ENCODE data around the gene MOCOS. TPM values are rescaled to one million over a fixed set of nuclear protein-coding genes. Genes with fewer than 3 reads are reported as not detected.

The MOCOS gene
- total and polyA plus RNA-seq, 4 donors = 1.9 to 27.0 (median 17.0) TPM

GRCh38 chr18:36188916-36189315 lies 1.6 kb downstream of the MOCOS start:
- TF ChIP-seq GABPA (IDR thresholded peaks at IDR 0.05 in 1 of 2, conservative IDR thresholded peaks at IDR 0.05 in 1 of 2) (no peak), EGR1 (IDR thresholded peaks at IDR 0.05; ENCODE audit: low read depth in 2 of 2) (no peak), FOXA1 (IDR thresholded peaks at IDR 0.05) (no peak), RAD21 (IDR thresholded peaks at IDR 0.05) (no peak), YY1 (IDR thresholded peaks at IDR 0.05) (no peak), NR2F2 (IDR thresholded peaks at IDR 0.05) (no peak), FOXA2 (IDR thresholded peaks at IDR 0.05) (no peak), ZBTB33 (IDR thresholded peaks at IDR 0.05) (no peak), TAF1 (conservative IDR thresholded peaks at IDR 0.05) (no peak), HNF4G (IDR thresholded peaks at IDR 0.05) (no peak), SP1 (IDR thresholded peaks at IDR 0.05) (no peak)
- TF ChIP-seq, protein P1, sequence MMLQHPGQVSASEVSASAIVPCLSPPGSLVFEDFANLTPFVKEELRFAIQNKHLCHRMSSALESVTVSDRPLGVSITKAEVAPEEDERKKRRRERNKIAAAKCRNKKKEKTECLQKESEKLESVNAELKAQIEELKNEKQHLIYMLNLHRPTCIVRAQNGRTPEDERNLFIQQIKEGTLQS (IDR thresholded peaks at IDR 0.05) = no peak
- H3K4me1 ChIP-seq (ENCODE audit: control insufficient read depth in 4 of 4, insufficient read depth in 4 of 4, low read length in 3 of 4) = peaks cover 4 to 21% (median 12%) of the 10 kb centered on the region in 4 donors
- H3K27ac ChIP-seq (ENCODE audit: low read depth in 1 of 2, low read length in 2 of 2) = peak overlapping the region; percentile 91 to 94
- H3K36me3 ChIP-seq (ENCODE audit: control insufficient read depth in 4 of 4, insufficient read depth in 3 of 4, low read depth in 1 of 4, low read length in 3 of 4) = peaks cover 0 to 3% (median 0%) of the 10 kb centered on the region in 4 donors
- whole genome bisulfite sequencing = 82% methylated on average over 3 of the region's 3 CpGs
- no peaks in the 10 kb centered on the region for H3K27me3 ChIP-seq (ENCODE audit: control insufficient read depth in 4 of 4, insufficient read depth in 4 of 4, low read length in 3 of 4)
- H3K9ac ChIP-seq (ENCODE audit: low read depth in 1 of 2, low read length in 2 of 2) = peak overlapping the region in 1 of 2 donors; percentile 61
- no peak for DNase-seq (ENCODE audit: low spot score)
- H3K4me3 ChIP-seq (ENCODE audit: low read depth in 1 of 3, low read length in 3 of 3) = peak overlapping the region in 2 of 3 donors; percentile 56 to 82
- H3K9me3 ChIP-seq (ENCODE audit: control insufficient read depth in 4 of 4, low read length in 3 of 4) = no peaks in the 10 kb centered on the region

DNA sequence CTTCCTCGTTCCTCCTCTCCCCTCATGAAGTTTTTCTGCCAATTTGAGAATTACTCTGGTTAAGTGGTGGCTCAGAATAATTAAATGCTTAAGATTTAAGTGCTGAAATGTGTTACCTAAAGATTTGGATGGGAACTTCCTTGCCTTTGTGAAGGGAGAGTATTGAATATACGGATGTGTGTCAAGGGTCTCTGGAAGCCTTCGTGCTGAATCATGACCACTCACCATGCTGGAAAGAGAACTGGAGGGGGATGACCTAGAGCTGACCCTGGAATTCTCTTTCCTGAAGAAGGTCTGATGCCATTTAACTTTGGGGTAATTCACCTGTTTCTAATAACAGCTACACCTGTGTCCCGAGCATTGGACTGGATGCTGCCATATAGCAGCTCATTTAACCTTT lies 2.2 kb downstream of the MOCOS start:
- TF ChIP-seq SP1 (IDR thresholded peaks at IDR 0.05) (no peak), TAF1 (conservative IDR thresholded peaks at IDR 0.05) (no peak), RAD21 (IDR thresholded peaks at IDR 0.05) (no peak), HNF4A (conservative IDR thresholded peaks at IDR 0.05) (no peak), FOXA1 (IDR thresholded peaks at IDR 0.05) (no peak), NR2F2 (IDR thresholded peaks at IDR 0.05) (no peak), MAX (IDR thresholded peaks at IDR 0.05) (no peak), EGR1 (IDR thresholded peaks at IDR 0.05; ENCODE audit: low read depth in 2 of 2) (no peak), ZBTB33 (IDR thresholded peaks at IDR 0.05) (no peak), GABPA (IDR thresholded peaks at IDR 0.05 in 1 of 2, conservative IDR thresholded peaks at IDR 0.05 in 1 of 2) (no peak), FOXA2 (IDR thresholded peaks at IDR 0.05) (no peak), HNF4G (IDR thresholded peaks at IDR 0.05) (no peak), RXRA (IDR thresholded peaks at IDR 0.05) (no peak), YY1 (IDR thresholded peaks at IDR 0.05) (no peak), JUND (IDR thresholded peaks at IDR 0.05) (no peak)
- TF ChIP-seq, protein P2, sequence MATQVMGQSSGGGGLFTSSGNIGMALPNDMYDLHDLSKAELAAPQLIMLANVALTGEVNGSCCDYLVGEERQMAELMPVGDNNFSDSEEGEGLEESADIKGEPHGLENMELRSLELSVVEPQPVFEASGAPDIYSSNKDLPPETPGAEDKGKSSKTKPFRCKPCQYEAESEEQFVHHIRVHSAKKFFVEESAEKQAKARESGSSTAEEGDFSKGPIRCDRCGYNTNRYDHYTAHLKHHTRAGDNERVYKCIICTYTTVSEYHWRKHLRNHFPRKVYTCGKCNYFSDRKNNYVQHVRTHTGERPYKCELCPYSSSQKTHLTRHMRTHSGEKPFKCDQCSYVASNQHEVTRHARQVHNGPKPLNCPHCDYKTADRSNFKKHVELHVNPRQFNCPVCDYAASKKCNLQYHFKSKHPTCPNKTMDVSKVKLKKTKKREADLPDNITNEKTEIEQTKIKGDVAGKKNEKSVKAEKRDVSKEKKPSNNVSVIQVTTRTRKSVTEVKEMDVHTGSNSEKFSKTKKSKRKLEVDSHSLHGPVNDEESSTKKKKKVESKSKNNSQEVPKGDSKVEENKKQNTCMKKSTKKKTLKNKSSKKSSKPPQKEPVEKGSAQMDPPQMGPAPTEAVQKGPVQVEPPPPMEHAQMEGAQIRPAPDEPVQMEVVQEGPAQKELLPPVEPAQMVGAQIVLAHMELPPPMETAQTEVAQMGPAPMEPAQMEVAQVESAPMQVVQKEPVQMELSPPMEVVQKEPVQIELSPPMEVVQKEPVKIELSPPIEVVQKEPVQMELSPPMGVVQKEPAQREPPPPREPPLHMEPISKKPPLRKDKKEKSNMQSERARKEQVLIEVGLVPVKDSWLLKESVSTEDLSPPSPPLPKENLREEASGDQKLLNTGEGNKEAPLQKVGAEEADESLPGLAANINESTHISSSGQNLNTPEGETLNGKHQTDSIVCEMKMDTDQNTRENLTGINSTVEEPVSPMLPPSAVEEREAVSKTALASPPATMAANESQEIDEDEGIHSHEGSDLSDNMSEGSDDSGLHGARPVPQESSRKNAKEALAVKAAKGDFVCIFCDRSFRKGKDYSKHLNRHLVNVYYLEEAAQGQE (IDR thresholded peaks at IDR 0.05) = no peak
- TF ChIP-seq, protein P1 (IDR thresholded peaks at IDR 0.05) = no peak
- TF ChIP-seq, protein P3, sequence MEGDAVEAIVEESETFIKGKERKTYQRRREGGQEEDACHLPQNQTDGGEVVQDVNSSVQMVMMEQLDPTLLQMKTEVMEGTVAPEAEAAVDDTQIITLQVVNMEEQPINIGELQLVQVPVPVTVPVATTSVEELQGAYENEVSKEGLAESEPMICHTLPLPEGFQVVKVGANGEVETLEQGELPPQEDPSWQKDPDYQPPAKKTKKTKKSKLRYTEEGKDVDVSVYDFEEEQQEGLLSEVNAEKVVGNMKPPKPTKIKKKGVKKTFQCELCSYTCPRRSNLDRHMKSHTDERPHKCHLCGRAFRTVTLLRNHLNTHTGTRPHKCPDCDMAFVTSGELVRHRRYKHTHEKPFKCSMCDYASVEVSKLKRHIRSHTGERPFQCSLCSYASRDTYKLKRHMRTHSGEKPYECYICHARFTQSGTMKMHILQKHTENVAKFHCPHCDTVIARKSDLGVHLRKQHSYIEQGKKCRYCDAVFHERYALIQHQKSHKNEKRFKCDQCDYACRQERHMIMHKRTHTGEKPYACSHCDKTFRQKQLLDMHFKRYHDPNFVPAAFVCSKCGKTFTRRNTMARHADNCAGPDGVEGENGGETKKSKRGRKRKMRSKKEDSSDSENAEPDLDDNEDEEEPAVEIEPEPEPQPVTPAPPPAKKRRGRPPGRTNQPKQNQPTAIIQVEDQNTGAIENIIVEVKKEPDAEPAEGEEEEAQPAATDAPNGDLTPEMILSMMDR (IDR thresholded peaks at IDR 0.05; ENCODE audit: low read depth, low read length, missing input control) = no peak

More for the DNA sequence above, 2.2 kb downstream of the MOCOS start:
- 68% methylated on average over 4 of the region's 4 CpGs for WGBS
- Histone ChIP-seq H3K4me1 (ENCODE audit: control insufficient read depth in 4 of 4, insufficient read depth in 4 of 4, low read length in 3 of 4) (peaks cover 4 to 21% (median 12%) of the 10 kb centered on the region in 4 donors), H3K27me3 (ENCODE audit: control insufficient read depth in 4 of 4, insufficient read depth in 4 of 4, low read length in 3 of 4) (no peaks in the 10 kb centered on the region), H3K36me3 (ENCODE audit: control insufficient read depth in 4 of 4, insufficient read depth in 3 of 4, low read depth in 1 of 4, low read length in 3 of 4) (peaks cover 0 to 3% (median 0%) of the 10 kb centered on the region in 4 donors), H3K9me3 (ENCODE audit: control insufficient read depth in 4 of 4, low read length in 3 of 4) (no peaks in the 10 kb centered on the region), H3K9ac (ENCODE audit: low read depth in 1 of 2, low read length in 2 of 2) (peak overlapping the region in 1 of 2 donors; percentile 61), H3K4me3 (ENCODE audit: low read depth in 1 of 3, low read length in 3 of 3) (no peak overlapping the region), H3K27ac (ENCODE audit: low read depth in 1 of 2, low read length in 2 of 2) (peak overlapping the region in 1 of 2 donors; percentile 94)
- no peak for DNase-seq (ENCODE audit: low spot score)

Measured in liver (tissue), 9 donors.